GM18868 (cell line): Measurements from ENCODE around the gene TPM4.

Experiments used
- ATAC-seq: cut with Tn5 transposase; IDR thresholded peaks from one replicate; pipeline ENCODE4 v1.9.1; 2021; ENCODE audit warnings: mild to moderate bottlenecking, moderate library complexity; ENCODE audit not compliant: unreplicated experiment

Gene TPM4

GRCh38 chr19:16041299-16041990 lies 34.9 kb upstream of the TPM4 start:
- no peak for ATAC-seq

GRCh38 chr19:16041991-16042386 lies 34.3 kb upstream of the TPM4 start:
- ATAC-seq = no peak

- ATAC-seq = no peak
Measured at GRCh38 chr19:16042533-16043085, 33.7 kb upstream of the TPM4 start.

GRCh38 chr19:16043156-16043757 lies 33.0 kb upstream of the TPM4 start:
- no peak for ATAC-seq

GRCh38 chr19:16044746-16045145 lies 31.5 kb upstream of the TPM4 start:
- ATAC-seq = no peak

GRCh38 chr19:16045171-16045570 lies 31.1 kb upstream of the TPM4 start:
- no peak for ATAC-seq

- ATAC-seq = no peak
Measured at GRCh38 chr19:16045893-16046292, 30.4 kb upstream of the TPM4 start.

- ATAC-seq = no peak
Measured at GRCh38 chr19:16048583-16048982, 27.7 kb upstream of the TPM4 start.

- ATAC-seq = no peak
Measured at GRCh38 chr19:16051254-16052025, 24.9 kb upstream of the TPM4 start.

- no peak for ATAC-seq
Measured at GRCh38 chr19:16052353-16052752, 23.9 kb upstream of the TPM4 start.

- no peak for ATAC-seq
Measured at GRCh38 chr19:16057062-16057461, 19.2 kb upstream of the TPM4 start.

GRCh38 chr19:16060294-16060693 lies 16.0 kb upstream of the TPM4 start:
- no peak for ATAC-seq

GRCh38 chr19:16061943-16062342 lies 14.4 kb upstream of the TPM4 start:
- no peak for ATAC-seq

- no peak for ATAC-seq
Measured at GRCh38 chr19:16062789-16063188, 13.5 kb upstream of the TPM4 start.

GRCh38 chr19:16064209-16064889 lies 11.9 kb upstream of the TPM4 start:
- ATAC-seq = no peak

- ATAC-seq = no peak
Measured at GRCh38 chr19:16066611-16067104, 9.6 kb upstream of the TPM4 start.

GRCh38 chr19:16067205-16067938 lies 8.9 kb upstream of the TPM4 start:
- no peak for ATAC-seq

GRCh38 chr19:16068696-16069259 lies 7.5 kb upstream of the TPM4 start:
- ATAC-seq = no peak

GRCh38 chr19:16069813-16070365 lies 6.4 kb upstream of the TPM4 start:
- ATAC-seq = no peak
